GM18526 (cell line): ENCODE data around the gene DLGAP1.

Source experiments
- POLR2A ChIP-seq: IDR thresholded peaks from 3 replicates; pipeline ENCODE4 v1.6.1; 2011; ENCODE audit not compliant: insufficient read length; ENCODE audit errors: extremely low read depth

DLGAP1 gene

DNA sequence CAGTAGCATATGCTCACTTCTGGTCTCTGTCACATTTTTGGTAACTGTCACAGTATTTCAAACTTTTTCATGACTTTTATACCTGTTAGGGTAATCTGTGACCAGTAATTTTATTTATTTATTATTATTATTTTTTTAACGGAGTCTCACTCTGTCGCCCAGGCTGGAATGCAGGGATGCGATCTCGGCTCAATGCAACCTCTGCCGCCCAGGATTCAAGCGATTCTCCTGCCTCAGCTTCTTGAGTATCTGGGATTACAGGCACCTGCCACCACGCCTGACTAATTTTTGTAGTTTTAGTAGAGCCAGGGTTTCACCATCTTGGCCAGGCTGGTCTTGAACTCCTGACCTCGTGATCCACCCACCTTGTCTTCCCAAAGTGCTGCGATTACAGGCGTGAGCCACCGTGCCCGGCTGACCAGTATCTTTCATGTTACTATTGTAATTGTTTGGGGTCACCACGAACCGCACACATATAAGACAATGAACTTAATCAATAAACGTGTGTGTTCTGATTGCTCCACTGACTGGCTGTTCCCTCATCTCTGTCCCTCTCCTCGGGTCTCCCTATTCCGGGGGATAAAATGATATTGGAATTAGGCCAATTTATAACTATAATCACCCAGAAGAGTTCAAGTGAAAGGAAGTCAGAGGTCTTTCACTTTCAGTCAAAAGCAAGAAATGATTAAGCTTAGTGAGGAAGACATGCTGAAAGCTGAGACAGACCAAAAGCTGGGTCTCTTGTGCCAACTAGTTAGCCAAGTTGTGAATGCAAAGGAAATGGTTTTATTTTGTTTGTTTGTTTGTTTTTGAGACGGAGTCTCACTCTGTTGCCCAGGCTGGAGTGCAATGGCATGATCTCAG, 982.2 kb downstream of the DLGAP1 start:
- no peak for TF ChIP-seq POLR2A

- TF ChIP-seq POLR2A: no peak
Observed at GRCh38 chr18:3471141-3471648, 983.9 kb downstream of the DLGAP1 start.

- TF ChIP-seq POLR2A: no peak
Observed at GRCh38 chr18:3468833-3469232, 986.3 kb downstream of the DLGAP1 start.

- TF ChIP-seq POLR2A: no peak
Observed at GRCh38 chr18:3468066-3468705, 986.9 kb downstream of the DLGAP1 start.

- TF ChIP-seq POLR2A: no peak
Observed at GRCh38 chr18:3466872-3467271, 988.2 kb downstream of the DLGAP1 start.

DNA sequence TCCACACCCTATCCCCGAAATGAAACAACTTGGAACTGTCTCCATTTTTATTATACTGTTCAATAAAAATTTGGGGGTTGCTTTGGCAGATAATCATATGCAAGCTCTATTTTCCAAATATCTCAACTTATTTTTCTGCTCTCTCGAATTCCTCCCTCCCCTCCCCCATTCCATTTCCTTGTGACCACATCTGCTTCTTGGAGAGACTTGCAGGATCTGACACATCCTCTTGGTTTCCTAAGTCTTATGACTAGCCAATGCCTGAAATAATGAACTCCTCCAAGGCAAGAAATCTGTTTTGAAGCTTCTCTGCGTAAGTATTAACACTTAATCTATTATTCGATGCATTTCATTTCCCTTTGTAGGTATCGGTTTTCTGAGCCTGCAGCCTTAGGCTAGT, 989.1 kb downstream of the DLGAP1 start:
- no peak for TF ChIP-seq POLR2A

- TF ChIP-seq POLR2A: no peak
Observed at GRCh38 chr18:3463051-3463450, 992.1 kb downstream of the DLGAP1 start.

DNA sequence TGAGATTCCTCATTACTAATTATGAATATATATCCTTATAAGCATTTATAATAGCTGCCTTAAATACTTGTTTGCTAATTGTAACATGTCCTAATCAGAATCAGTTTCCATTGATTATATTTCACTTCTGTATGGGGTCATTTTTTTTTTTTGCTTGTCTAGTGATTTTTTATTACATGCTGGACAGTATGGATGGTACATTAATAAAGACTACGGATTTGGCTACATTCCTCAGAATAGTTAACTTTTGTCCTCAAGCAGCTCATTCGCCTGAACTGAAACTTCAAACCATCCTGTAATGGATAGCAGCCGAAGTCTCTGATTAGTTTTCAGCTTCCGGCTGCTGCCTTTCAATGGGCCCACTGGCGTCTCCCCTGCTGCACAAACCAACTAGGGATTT, 993.4 kb downstream of the DLGAP1 start:
- no peak for TF ChIP-seq POLR2A

DNA sequence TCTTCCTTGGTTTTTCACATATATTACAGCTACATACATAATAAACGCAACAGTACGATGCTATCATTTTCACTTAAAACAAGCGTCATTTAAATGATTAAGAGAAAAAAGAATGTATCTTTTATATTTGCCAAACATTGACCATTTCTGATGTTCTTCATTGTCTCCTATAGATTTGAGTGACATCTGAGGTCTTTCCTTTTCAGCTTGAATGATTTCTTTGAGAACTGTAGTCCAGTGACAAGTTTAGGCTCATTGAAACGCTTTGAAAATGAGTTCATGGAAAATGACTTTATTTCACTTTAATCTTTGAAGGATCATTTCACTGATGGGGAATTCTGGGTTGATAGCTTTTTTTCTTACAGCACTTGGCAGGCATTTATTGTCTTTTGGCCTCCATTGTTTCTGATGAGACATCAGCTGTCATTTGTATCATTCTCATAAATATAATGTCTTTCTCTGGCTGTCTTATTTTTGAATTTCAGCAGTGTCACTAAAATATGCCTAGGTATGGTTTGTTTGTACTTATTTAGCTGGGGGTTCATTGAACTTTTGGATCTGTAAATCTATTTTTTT, 994.2 kb downstream of the DLGAP1 start:
- no peak for TF ChIP-seq POLR2A

GRCh38 chr18:3458952-3459853, 995.9 kb downstream of the DLGAP1 start:
- TF ChIP-seq POLR2A: no peak

DNA sequence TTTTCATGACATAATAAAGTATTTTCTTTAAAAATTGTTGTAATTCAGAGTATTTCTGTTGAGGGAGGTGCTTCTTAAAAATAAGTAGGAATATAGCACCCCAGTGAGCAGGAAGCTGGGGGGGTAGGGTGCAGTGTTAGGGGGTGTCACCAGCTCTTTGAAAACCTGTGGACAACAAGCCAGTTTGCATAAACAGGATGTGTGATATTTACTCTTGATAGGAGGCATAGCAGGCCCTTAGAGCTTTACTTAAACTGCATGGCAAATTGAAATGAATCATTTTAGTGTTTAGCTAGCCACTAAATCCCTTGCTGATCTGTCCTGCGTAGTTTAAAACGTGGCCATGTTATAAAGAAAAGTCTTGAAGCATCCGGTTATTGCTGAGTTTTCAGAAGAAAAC, 996.7 kb downstream of the DLGAP1 start:
- TF ChIP-seq POLR2A: no peak

GRCh38 chr18:3457261-3457724, 997.8 kb downstream of the DLGAP1 start:
- TF ChIP-seq POLR2A: no peak

GRCh38 chr18:3456686-3457069, 998.4 kb downstream of the DLGAP1 start:
- no peak for TF ChIP-seq POLR2A

DNA sequence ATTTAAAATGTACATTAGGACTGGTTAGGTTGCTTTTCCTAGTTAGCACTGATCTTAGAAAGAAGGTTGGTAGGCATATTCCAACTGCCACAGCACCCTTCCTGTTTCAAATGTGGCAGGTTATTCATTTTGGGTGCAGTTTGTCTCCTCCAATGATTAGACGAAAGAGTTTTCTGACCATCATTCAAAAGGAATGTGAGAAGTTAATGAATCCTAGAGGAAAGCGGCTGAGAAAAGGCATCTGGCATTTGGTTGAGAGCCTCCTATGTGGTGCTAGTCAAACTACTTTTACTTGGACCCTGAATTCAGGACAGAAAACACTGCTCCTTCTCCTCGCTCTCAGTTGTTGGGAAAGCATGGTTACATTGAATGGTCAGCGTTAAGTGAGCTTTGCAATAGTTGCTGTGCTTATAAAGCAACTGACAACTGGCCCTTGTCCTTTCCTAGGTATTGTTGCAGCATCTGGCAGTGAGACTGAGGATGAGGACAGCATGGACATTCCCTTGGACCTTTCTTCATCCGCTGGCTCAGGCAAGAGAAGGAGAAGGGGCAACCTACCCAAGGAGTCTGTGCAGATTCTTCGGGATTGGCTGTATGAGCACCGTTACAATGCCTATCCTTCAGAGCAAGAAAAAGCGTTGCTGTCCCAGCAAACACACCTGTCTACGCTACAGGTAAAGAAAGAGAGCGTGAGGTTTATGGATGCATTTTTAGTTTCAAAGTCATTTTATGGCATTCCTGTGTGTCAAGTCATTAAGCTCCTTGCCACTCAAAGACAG, 999.0 kb downstream of the DLGAP1 start:
- TF ChIP-seq POLR2A: no peak
